ENCODE measurements around the gene KDM3A. TPM values are rescaled to one million over a fixed set of nuclear protein-coding genes. Genes with fewer than 3 reads are reported as not detected.

Gene KDM3A
- total RNA-seq, 2 donors from 2014 or later, result 31.8 to 34.4 TPM

DNA sequence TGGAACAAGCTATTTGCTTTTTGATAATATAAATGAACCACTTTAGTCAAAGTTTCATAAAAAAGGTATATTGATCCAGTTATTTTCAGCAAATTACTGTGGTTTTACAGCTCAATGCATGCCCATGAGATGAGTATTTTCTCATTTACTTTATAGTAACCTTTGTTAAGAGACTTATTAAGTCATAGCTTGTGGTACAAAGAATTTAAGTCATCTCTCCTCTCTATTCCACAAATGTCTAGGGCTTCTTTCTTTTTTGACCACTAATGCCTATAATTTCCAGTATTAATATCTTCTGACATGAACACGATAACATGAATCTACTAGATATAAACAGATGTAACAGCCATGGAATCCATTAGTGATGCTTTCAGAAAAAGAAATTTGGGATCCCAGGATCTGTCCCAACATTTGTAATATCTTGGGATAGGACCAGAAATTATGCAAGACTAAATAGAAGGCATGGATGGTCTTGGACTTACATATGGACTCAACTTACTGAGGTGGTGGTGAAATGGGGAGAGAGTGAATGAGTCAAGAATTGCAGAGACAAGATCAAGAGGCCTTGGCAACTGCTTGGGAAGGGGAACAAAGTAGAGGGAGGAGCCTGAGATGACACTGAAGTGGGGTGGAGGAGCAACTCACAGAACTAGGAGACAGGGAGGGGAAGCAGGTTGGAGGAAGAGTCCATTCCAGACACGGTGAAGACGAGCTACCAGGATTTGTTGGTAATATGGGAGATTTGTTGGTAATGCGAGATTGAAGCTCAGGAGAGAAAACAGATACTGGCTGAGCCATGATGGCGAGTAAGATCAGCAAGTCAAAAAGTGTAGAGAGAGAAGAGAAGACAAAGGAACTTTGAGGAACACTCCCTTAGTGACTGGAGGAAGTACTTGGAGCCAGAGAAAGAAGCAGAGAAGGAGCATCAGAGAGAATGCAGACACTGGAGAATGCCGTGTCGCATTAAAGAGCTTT, 42.4 kb upstream of the KDM3A start:
- Mint-ChIP-seq H3K27me3 (ENCODE audit: insufficient read depth) (peaks cover 3% of the 10 kb centered on the region), H3K27ac (no peak overlapping the region), H3K4me1 (no peaks in the 10 kb centered on the region), H3K9me3 (no peaks in the 10 kb centered on the region), H3K4me3 (no peak overlapping the region), H3K36me3 (ENCODE audit: low read depth) (no peaks in the 10 kb centered on the region)
- TF ChIP-seq, protein P1, sequence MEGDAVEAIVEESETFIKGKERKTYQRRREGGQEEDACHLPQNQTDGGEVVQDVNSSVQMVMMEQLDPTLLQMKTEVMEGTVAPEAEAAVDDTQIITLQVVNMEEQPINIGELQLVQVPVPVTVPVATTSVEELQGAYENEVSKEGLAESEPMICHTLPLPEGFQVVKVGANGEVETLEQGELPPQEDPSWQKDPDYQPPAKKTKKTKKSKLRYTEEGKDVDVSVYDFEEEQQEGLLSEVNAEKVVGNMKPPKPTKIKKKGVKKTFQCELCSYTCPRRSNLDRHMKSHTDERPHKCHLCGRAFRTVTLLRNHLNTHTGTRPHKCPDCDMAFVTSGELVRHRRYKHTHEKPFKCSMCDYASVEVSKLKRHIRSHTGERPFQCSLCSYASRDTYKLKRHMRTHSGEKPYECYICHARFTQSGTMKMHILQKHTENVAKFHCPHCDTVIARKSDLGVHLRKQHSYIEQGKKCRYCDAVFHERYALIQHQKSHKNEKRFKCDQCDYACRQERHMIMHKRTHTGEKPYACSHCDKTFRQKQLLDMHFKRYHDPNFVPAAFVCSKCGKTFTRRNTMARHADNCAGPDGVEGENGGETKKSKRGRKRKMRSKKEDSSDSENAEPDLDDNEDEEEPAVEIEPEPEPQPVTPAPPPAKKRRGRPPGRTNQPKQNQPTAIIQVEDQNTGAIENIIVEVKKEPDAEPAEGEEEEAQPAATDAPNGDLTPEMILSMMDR (conservative IDR thresholded peaks at IDR 0.05), result no peak
- H3K9me3 ChIP-seq (ENCODE audit: control insufficient read depth, low read length), result no peaks in the 10 kb centered on the region
- H3K4me1 ChIP-seq (ENCODE audit: control insufficient read depth, insufficient read depth, low read length), result no peaks in the 10 kb centered on the region
- 94 to 95% methylated on average over 7 of the region's 7 CpGs for WGBS, 2 experiments (ENCODE audit: insufficient coverage in 1 of 2, insufficient read length in 1 of 2)
- H3K27me3 ChIP-seq (ENCODE audit: control insufficient read depth, insufficient read depth, low read length, poor library complexity, severe bottlenecking), result no peaks in the 10 kb centered on the region
- H3K4me3 ChIP-seq (ENCODE audit: low read length), result no peak overlapping the region
- H3K27ac ChIP-seq (ENCODE audit: low read depth, low read length), result no peak overlapping the region
- DNase-seq, result no peak
- H3K9ac ChIP-seq (ENCODE audit: extremely low read depth, low read length, poor library complexity, severe bottlenecking), result no peak overlapping the region
- H3K36me3 ChIP-seq (ENCODE audit: control insufficient read depth, insufficient read depth, low read length), result no peaks in the 10 kb centered on the region

DNA sequence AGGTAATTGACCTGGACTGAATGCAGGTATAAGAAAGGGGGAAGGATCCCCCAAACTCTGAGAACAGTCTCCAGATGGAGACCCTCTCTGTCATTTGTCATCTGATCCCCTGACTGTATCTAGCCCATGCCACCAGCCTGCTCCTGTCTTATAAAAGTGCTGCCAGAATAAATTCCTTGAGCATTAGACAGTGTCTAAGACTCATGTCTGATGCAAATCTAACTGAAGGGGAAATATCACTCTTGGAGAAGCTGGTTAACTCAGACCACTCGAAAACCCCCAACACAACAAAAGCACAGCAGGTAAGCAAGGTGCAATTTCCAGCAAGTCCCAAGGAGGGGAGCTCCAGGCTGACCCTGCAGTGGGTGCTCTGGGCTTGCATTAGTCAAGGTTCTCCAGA, 40.9 kb upstream of the KDM3A start:
- no peak overlapping the region for H3K4me3 ChIP-seq (ENCODE audit: low read length)
- no peaks in the 10 kb centered on the region for H3K9me3 ChIP-seq (ENCODE audit: control insufficient read depth, low read length)
- H3K27me3 Mint-ChIP-seq (ENCODE audit: insufficient read depth), result peaks cover 3% of the 10 kb centered on the region
- H3K4me3 Mint-ChIP-seq, result no peak overlapping the region
- H3K27me3 ChIP-seq (ENCODE audit: control insufficient read depth, insufficient read depth, low read length, poor library complexity, severe bottlenecking), result no peaks in the 10 kb centered on the region
- H3K36me3 ChIP-seq (ENCODE audit: control insufficient read depth, insufficient read depth, low read length), result no peaks in the 10 kb centered on the region
- DNase-seq, result no peak
- H3K4me1 Mint-ChIP-seq, result no peaks in the 10 kb centered on the region
- no peak overlapping the region for H3K27ac ChIP-seq (ENCODE audit: low read depth, low read length)
- H3K9ac ChIP-seq (ENCODE audit: extremely low read depth, low read length, poor library complexity, severe bottlenecking), result no peak overlapping the region
- WGBS, 2 experiments (ENCODE audit: insufficient coverage in 1 of 2, insufficient read length in 1 of 2), result 79% methylated on average over 1 of the region's 1 CpG; no CpG with 5 or more reads in 1 of the 2 experiments
- H3K9me3 Mint-ChIP-seq, result no peaks in the 10 kb centered on the region
- TF ChIP-seq, protein P1 (conservative IDR thresholded peaks at IDR 0.05), result peak; percentile 41
- no peaks in the 10 kb centered on the region for H3K4me1 ChIP-seq (ENCODE audit: control insufficient read depth, insufficient read depth, low read length)
- no peaks in the 10 kb centered on the region for H3K36me3 Mint-ChIP-seq (ENCODE audit: low read depth)
- H3K27ac Mint-ChIP-seq, result no peak overlapping the region

DNA sequence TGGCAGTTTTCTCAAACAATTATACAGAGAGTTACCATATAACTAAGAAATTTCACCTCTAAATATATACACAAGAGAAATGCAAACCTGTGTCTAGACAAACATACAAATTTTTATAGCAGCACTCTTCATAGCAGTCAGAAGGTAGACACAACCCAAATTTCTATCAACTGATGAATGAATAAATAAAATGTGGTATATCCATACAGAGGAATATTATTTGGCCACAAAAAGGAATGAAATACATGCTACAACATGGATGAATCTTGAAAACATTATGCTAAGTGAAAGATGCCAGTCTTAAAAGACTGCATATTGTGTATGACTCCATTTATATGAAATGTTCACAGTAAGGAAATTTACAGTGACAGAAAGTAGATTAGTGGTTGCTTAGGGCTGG, 30.6 kb upstream of the KDM3A start:
- no peaks in the 10 kb centered on the region for H3K4me1 ChIP-seq (ENCODE audit: control insufficient read depth, insufficient read depth, low read length)
- no peak overlapping the region for H3K4me3 ChIP-seq (ENCODE audit: low read length)
- TF ChIP-seq, protein P1 (conservative IDR thresholded peaks at IDR 0.05), result no peak
- Mint-ChIP-seq H3K4me1 (no peaks in the 10 kb centered on the region), H3K36me3 (ENCODE audit: low read depth) (no peaks in the 10 kb centered on the region), H3K9me3 (peaks cover 4% of the 10 kb centered on the region), H3K4me3 (no peak overlapping the region), H3K27ac (no peak overlapping the region), H3K27me3 (ENCODE audit: insufficient read depth) (peaks cover 10% of the 10 kb centered on the region)
- no peak for DNase-seq
- H3K27ac ChIP-seq (ENCODE audit: low read depth, low read length), result no peak overlapping the region
- H3K9ac ChIP-seq (ENCODE audit: extremely low read depth, low read length, poor library complexity, severe bottlenecking), result no peak overlapping the region
- H3K9me3 ChIP-seq (ENCODE audit: control insufficient read depth, low read length), result peaks cover 6% of the 10 kb centered on the region
- H3K27me3 ChIP-seq (ENCODE audit: control insufficient read depth, insufficient read depth, low read length, poor library complexity, severe bottlenecking), result no peaks in the 10 kb centered on the region
- no peaks in the 10 kb centered on the region for H3K36me3 ChIP-seq (ENCODE audit: control insufficient read depth, insufficient read depth, low read length)
